Stimulated activated naive CD8-positive, alpha-beta T cell treated with anti-CD3 and anti-CD28 coated beads, Interleukin-15, Interleukin-2, amounts not matched to agents 100 U/mL and 50 U/mL, for 24 hours (primary cell): ENCODE results near the gene SCUBE1.

ENCODE experiments used
- ATAC-seq: fragments of 150-1000 bp; cut with Tn5 transposase; one replicate; pipeline ENCODE4 v1.10.0; 2021
- DNase-seq: peaks from one replicate; pipeline ENCODE4 v3.0.0; 2021

SCUBE1 gene

GRCh38 chr22:43199541-43199940 is 143.6 kb downstream of the SCUBE1 start:
- ATAC-seq (no peak), DNase-seq (no peak)

GRCh38 chr22:43198936-43199335 is 144.2 kb downstream of the SCUBE1 start:
- DNase-seq (no peak), ATAC-seq (no peak)

- DNase-seq (no peak), ATAC-seq (no peak)
Observed at GRCh38 chr22:43198126-43198525, 145.0 kb downstream of the SCUBE1 start.

GRCh38 chr22:43197271-43197941 is 145.8 kb downstream of the SCUBE1 start:
- ATAC-seq, result no peak
- DNase-seq, result no peak

- ATAC-seq (no peak), DNase-seq (no peak)
Observed at GRCh38 chr22:43191831-43192230, 151.3 kb downstream of the SCUBE1 start.

GRCh38 chr22:43188829-43189545 is 154.2 kb downstream of the SCUBE1 start:
- no peak for ATAC-seq

GRCh38 chr22:43187171-43188099 is 155.7 kb downstream of the SCUBE1 start:
- DNase-seq (peak; percentile 98), ATAC-seq (peak; percentile 97)

More at GRCh38 chr22:43188829-43189545, 154.2 kb downstream of the SCUBE1 start:
- no peak for DNase-seq

GRCh38 chr22:43186272-43187170 is 156.7 kb downstream of the SCUBE1 start, which contains the start of gene TTLL12:
TTLL12 (minus strand) TSS chr22:43187134; CDS start chr22:43187069, 65 bp downstream.
- ATAC-seq (peak; percentile 27), DNase-seq (peak; percentile 65)

- DNase-seq (no peak), ATAC-seq (no peak)
Observed at GRCh38 chr22:43185860-43186261, 157.3 kb downstream of the SCUBE1 start.

GRCh38 chr22:43183496-43184277 is 159.5 kb downstream of the SCUBE1 start:
- ATAC-seq (no peak), DNase-seq (no peak)

GRCh38 chr22:43182726-43183125 is 160.4 kb downstream of the SCUBE1 start:
- DNase-seq (no peak), ATAC-seq (no peak)

- no peak for ATAC-seq
- no peak for DNase-seq
Observed at GRCh38 chr22:43182118-43182517, 161.1 kb downstream of the SCUBE1 start.

GRCh38 chr22:43181321-43182076 is 161.7 kb downstream of the SCUBE1 start:
- DNase-seq, result no peak
- ATAC-seq, result no peak

GRCh38 chr22:43180670-43181069 is 162.5 kb downstream of the SCUBE1 start:
- no peak for ATAC-seq

GRCh38 chr22:43179911-43180195 is 163.3 kb downstream of the SCUBE1 start:
- DNase-seq (no peak), ATAC-seq (no peak)

More at GRCh38 chr22:43180670-43181069, 162.5 kb downstream of the SCUBE1 start:
- DNase-seq, result no peak

GRCh38 chr22:43179146-43179910 is 163.8 kb downstream of the SCUBE1 start:
- DNase-seq (no peak), ATAC-seq (no peak)

GRCh38 chr22:43177479-43177878 is 165.7 kb downstream of the SCUBE1 start:
- DNase-seq, result no peak
- ATAC-seq, result no peak

GRCh38 chr22:43176090-43176489 is 167.1 kb downstream of the SCUBE1 start:
- ATAC-seq, result no peak
- DNase-seq, result no peak

GRCh38 chr22:43174941-43175531 is 168.1 kb downstream of the SCUBE1 start:
- no peak for ATAC-seq
- DNase-seq, result no peak
